HCT116 (cell line): Measurements from ENCODE around the gene HDAC11. TPM values are rescaled to one million over a fixed set of nuclear protein-coding genes. Genes with fewer than 3 reads are reported as not detected.

ENCODE experiments used
- ATAC-seq: fragments of 200-7000 bp; cut with Tn5 transposase; 2 replicates; pipeline ENCODE4 v1.9.1; 2020; ENCODE audit warnings: mild to moderate bottlenecking, moderate library complexity
- BruUV-seq: library from RNA; stranded (reverse); fragments of 400-500 nt; replicated peaks from 2 replicates; lab custom pipeline; 2021; lab: Mats Ljungman, UMichigan
- CTCF ChIA-PET: fragments of 300-600 bp; sonication (Branson Sonifier 250); formaldehyde crosslinking; loops from one replicate; lab custom pipeline; 2021; ENCODE audit warnings: antibody characterized with exemption; lab: Charles Lee
- POLR2A ChIA-PET: fragments of 300-600, 350-600 bp; sonication (Branson Sonifier 250); formaldehyde crosslinking; loops from one replicate; lab custom pipeline; 2021; ENCODE audit warnings: antibody characterized with exemption; lab: Charles Lee
- RAD21 ChIA-PET, 2 experiments: fragments of 300-600 bp; sonication (Branson Sonifier 250); formaldehyde crosslinking; loops; one replicate each; lab custom pipeline; 2023; ENCODE audit warnings: low total read pairs in 2 of 2; ENCODE audit not compliant: uncharacterized antibody in 2 of 2, unreplicated experiment in 2 of 2, low non-redundant PET in 1 of 2; lab: Charles Lee
- DNase-seq: peaks from one replicate; pipeline ENCODE4 v3.0.0-alpha.2; 2010; ENCODE audit warnings: low read depth, low spot score
- H2AFZ ChIP-seq: fragments of 200-600 bp; shearing (Covaris generic), sonication (generic); 2 replicates; pipeline ENCODE4 v1.6.1; 2017; ENCODE audit warnings: low read depth, mixed run types, mixed read lengths, antibody characterized with exemption, low read length; ENCODE audit not compliant: poor library complexity, severe bottlenecking
- H3K27ac ChIP-seq: 2 replicates; pipeline ENCODE4 v1.5.1; 2012; ENCODE audit warnings: low read depth, low read length
- H3K27me3 ChIP-seq: fragments of 200-600 bp; sonication (generic); 2 replicates; pipeline ENCODE4 v1.6.1; 2016; ENCODE audit warnings: mixed run types, low read length, mixed read lengths; ENCODE audit not compliant: insufficient read depth
- H3K36me3 ChIP-seq, 2 experiments: fragments of 200-500 bp in 1 of 2; fragments of 200-600 bp in 1 of 2; sonication (Bioruptor generic) in 1 of 2; sonication (generic) in 1 of 2; 2 replicates each; pipeline versions ENCODE4 v1.5.1 to v1.6.1; 2014 to 2016; ENCODE audit warnings: low read length in 2 of 2, inconsistent platforms in 1 of 2, mixed read lengths in 1 of 2, mixed run types in 1 of 2; ENCODE audit not compliant: insufficient read depth in 2 of 2, control insufficient read depth in 1 of 2
- H3K4me1 ChIP-seq, 2 experiments: fragments of 200-600 bp in 1 of 2; sonication (generic) in 1 of 2; 2 replicates each; pipeline versions ENCODE4 v1.5.1 to v1.6.1; 2012 to 2017; ENCODE audit warnings: low read length in 2 of 2, inconsistent platforms in 1 of 2, mild to moderate bottlenecking in 1 of 2, mixed read lengths in 1 of 2, mixed run types in 1 of 2, moderate library complexity in 1 of 2; ENCODE audit not compliant: insufficient read depth in 2 of 2, control insufficient read depth in 1 of 2
- H3K4me2 ChIP-seq: fragments of 200-600 bp; sonication (generic); 2 replicates; pipeline ENCODE4 v1.6.1; 2017; ENCODE audit warnings: mixed run types, low read length, mixed read lengths
- H3K4me3 ChIP-seq, 2 experiments: fragments of 200-600 bp in 1 of 2; sonication (generic) in 1 of 2; replicated peaks in 1 of 2; 2 replicates each; pipeline ENCODE4 v1.5.1; 2011 to 2016; ENCODE audit warnings: low read length in 2 of 2, control low read depth in 1 of 2, low read depth in 1 of 2, mild to moderate bottlenecking in 1 of 2, mixed read lengths in 1 of 2, mixed run types in 1 of 2
- H3K79me2 ChIP-seq: fragments of 200-600 bp; sonication (generic); 2 replicates; pipeline ENCODE4 v1.6.1; 2017; ENCODE audit warnings: mild to moderate bottlenecking, mixed run types, low read length, moderate library complexity, mixed read lengths; ENCODE audit not compliant: insufficient read depth
- H3K9ac ChIP-seq: fragments of 200-600 bp; sonication (generic); 2 replicates; pipeline ENCODE4 v1.6.1; 2016; ENCODE audit warnings: low read length, mixed read lengths
- H3K9me2 ChIP-seq: fragments of 200-600 bp; sonication (generic), shearing (Covaris generic); 2 replicates; pipeline ENCODE4 v1.6.1; 2017; ENCODE audit warnings: mixed run types, mild to moderate bottlenecking, moderate library complexity; ENCODE audit not compliant: insufficient read depth
- H3K9me3 ChIP-seq, 2 experiments: fragments of 200-500 bp in 1 of 2; fragments of 200-600 bp in 1 of 2; sonication (Bioruptor generic) in 1 of 2; sonication (generic) in 1 of 2; 2 replicates each; pipeline ENCODE4 v1.6.1; 2014 to 2017; ENCODE audit warnings: low read length in 2 of 2, mixed read lengths in 2 of 2, inconsistent platforms in 1 of 2, low read depth in 1 of 2, mild to moderate bottlenecking in 1 of 2, mixed run types in 1 of 2, moderate library complexity in 1 of 2; ENCODE audit not compliant: control insufficient read depth in 1 of 2, insufficient read depth in 1 of 2
- H4K20me1 ChIP-seq: fragments of 200-600 bp; sonication (generic), shearing (Covaris generic); 2 replicates; pipeline ENCODE4 v1.6.1; 2017; ENCODE audit warnings: mixed run types, mild to moderate bottlenecking, moderate library complexity; ENCODE audit not compliant: insufficient read depth
- ATF3 ChIP-seq: IDR thresholded peaks from 2 replicates; pipeline ENCODE4 v1.6.1; 2012
- CBX3 ChIP-seq: IDR thresholded peaks from 2 replicates; pipeline ENCODE4 v1.6.1; 2012; ENCODE audit warnings: low read depth
- CEBPB ChIP-seq: IDR thresholded peaks from 2 replicates; pipeline ENCODE4 v1.6.1; 2012; ENCODE audit warnings: low read depth
- CTCF ChIP-seq, 3 experiments: fragments of 200-600 bp in 1 of 3; sonication (generic) in 1 of 3; IDR thresholded peaks in 2 of 3; conservative IDR thresholded peaks in 1 of 3; 2 replicates each; pipeline ENCODE4 v1.5.1; 2012 to 2017; ENCODE audit warnings: low read depth in 2 of 3, low read length in 2 of 3, antibody characterized with exemption in 1 of 3, borderline replicate concordance in 1 of 3, control low read depth in 1 of 3, mild to moderate bottlenecking in 1 of 3, mixed read lengths in 1 of 3, mixed run types in 1 of 3, moderate library complexity in 1 of 3; ENCODE audit not compliant: insufficient read depth in 1 of 3
- EGR1 ChIP-seq: IDR thresholded peaks from 2 replicates; pipeline ENCODE4 v1.6.1; 2012; ENCODE audit warnings: low read depth
- EZH2phosphoT487 ChIP-seq: fragments of 200-600 bp; IDR thresholded peaks from 2 replicates; pipeline ENCODE4 v1.6.1; 2018; ENCODE audit warnings: antibody characterized with exemption, borderline replicate concordance
- MAX ChIP-seq: IDR thresholded peaks from 2 replicates; pipeline ENCODE4 v1.6.1; 2012
- POLR2AphosphoS5 ChIP-seq: IDR thresholded peaks from 2 replicates; pipeline ENCODE4 v1.6.1; 2011; ENCODE audit warnings: mild to moderate bottlenecking, low read depth, low read length, moderate library complexity
- RAD21 ChIP-seq: IDR thresholded peaks from 2 replicates; pipeline ENCODE4 v1.6.1; 2012; ENCODE audit warnings: low read depth, mild to moderate bottlenecking
- SP1 ChIP-seq: IDR thresholded peaks from 2 replicates; pipeline ENCODE4 v1.6.1; 2012; ENCODE audit warnings: low read depth
- SRF ChIP-seq: IDR thresholded peaks from 2 replicates; pipeline ENCODE4 v1.6.1; 2012; ENCODE audit warnings: low read depth
- TCF7L2 ChIP-seq: IDR thresholded peaks from 2 replicates; pipeline ENCODE4 v1.7.0; 2011; ENCODE audit warnings: borderline replicate concordance, inconsistent platforms; ENCODE audit not compliant: insufficient read depth, insufficient read length; ENCODE audit errors: extremely low read depth
- YY1 ChIP-seq: IDR thresholded peaks from 2 replicates; pipeline ENCODE4 v1.6.1; 2011; ENCODE audit warnings: low read length, low read depth, moderate library complexity, mild to moderate bottlenecking; ENCODE audit not compliant: insufficient replicate concordance; ENCODE audit errors: extremely low read depth
- ZBTB33 ChIP-seq: IDR thresholded peaks from 2 replicates; pipeline ENCODE4 v1.6.1; 2011; ENCODE audit warnings: mild to moderate bottlenecking, low read length, moderate library complexity; ENCODE audit not compliant: insufficient replicate concordance; ENCODE audit errors: extremely low read depth
- ZFX ChIP-seq: fragments of 450-650 bp; IDR thresholded peaks from 2 replicates; pipeline ENCODE4 v1.6.1; 2017
- intact Hi-C: fragments of 100-400 bp; cut with micrococcal nuclease; formaldehyde crosslinking; loops from 2 replicates; pipeline ENCODE4 v1.10.0; 2022
- total RNA-seq: library from RNA; stranded (reverse); gene quantifications from one replicate; pipeline ENCODE4 v1.2.1, GENCODE V29; 2021; ENCODE audit not compliant: unreplicated experiment

Gene HDAC11
- total RNA-seq, 1 experiment from 2014 or later, result 16.1 TPM

- H3K27me3 ChIP-seq, result no peaks in the 10 kb centered on the region
- intact Hi-C loops, result no loop called here
- RAD21 ChIA-PET, result interaction anchor here in 1 of 2 experiments (1.2 kb wide), 1 partner anchor 371 kb away, joined by 3 read pairs; no protein-coding TSS in a partner anchor
- H3K79me2 ChIP-seq, result no peaks in the 10 kb centered on the region
- no peaks in the 10 kb centered on the region for H3K36me3 ChIP-seq
- H3K4me3 ChIP-seq, result no peak overlapping the region
- POLR2A ChIA-PET, result no interaction called here
- H3K9me2 ChIP-seq, result no peaks in the 10 kb centered on the region
- no TSS peak for BruUV-seq
- H3K4me1 ChIP-seq, result peaks cover 2 to 8% of the 10 kb centered on the region in 2 experiments; a peak in 3 of 4 replicates
- ATAC-seq, result no peak
- no peaks in the 10 kb centered on the region for H3K9me3 ChIP-seq
- DNase-seq, result no peak
- no peak for TF ChIP-seq CBX3
- no peak for TF ChIP-seq ZBTB33
- TF ChIP-seq EZH2phosphoT487, result no peak
- TF ChIP-seq ZFX, result no peak
- no peak for TF ChIP-seq YY1
- no peak for TF ChIP-seq POLR2AphosphoS5
- TF ChIP-seq CEBPB, result no peak
- no peak for TF ChIP-seq ATF3
- no peak for TF ChIP-seq MAX
- TF ChIP-seq RAD21, result no peak
- no peak for TF ChIP-seq EGR1
- no peak for TF ChIP-seq SRF
- TF ChIP-seq SP1, result no peak
- no peak for TF ChIP-seq TCF7L2
- no peak for TF ChIP-seq CTCF (IDR thresholded peaks at IDR 0.05 in 2 of 3, conservative IDR thresholded peaks at IDR 0.05 in 1 of 3; ENCODE audit: borderline replicate concordance in 1 of 3, insufficient read depth in 1 of 3, low read depth in 2 of 3, low read length in 2 of 3)
- H3K4me2 ChIP-seq, result no peak overlapping the region
- CTCF ChIA-PET, result interaction anchor here (1.6 to 3.8 kb wide), 4 partner anchors 9 to 371 kb away, joined by 5 to 18 read pairs (median 11); partner anchors contain the start of gene HDAC11
- no peak overlapping the region for H3K27ac ChIP-seq
- H3K9ac ChIP-seq, result no peak overlapping the region
- no peaks in the 10 kb centered on the region for H4K20me1 ChIP-seq
- no peak overlapping the region for H2AFZ ChIP-seq
Observed at GRCh38 chr3:13462822-13463221, 17.3 kb upstream of the HDAC11 start.
